NCI-H146 treated with DMSO at 0.1 percent for 48 hours (cell line): ENCODE data around the gene STK32B.

ENCODE experiments used
- DNase-seq: peaks from one replicate; lab custom pipeline; 2025; ENCODE audit not compliant: unreplicated experiment; lab: John Stamatoyannopoulos, UW

Gene STK32B

DNA sequence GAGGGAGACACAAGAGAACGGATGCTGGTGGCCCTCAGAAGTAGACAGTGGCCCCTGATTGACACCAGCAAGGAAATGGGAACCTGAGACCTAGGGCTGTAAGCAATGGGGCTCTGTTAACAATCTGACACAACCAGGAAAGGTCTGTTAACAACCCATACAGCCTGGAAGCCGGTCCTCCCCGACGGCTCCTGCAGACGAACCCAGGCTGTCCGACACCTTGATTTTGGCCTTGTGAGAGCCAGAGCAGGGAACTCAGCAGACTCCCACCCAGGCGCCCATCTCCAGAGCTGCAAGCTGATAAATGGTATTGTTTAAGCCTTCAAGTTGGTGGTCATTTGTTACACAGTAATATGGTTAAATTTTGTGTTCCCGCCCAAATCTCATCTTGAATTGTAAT, 21.8 kb upstream of the STK32B start:
- no peak for DNase-seq

DNA sequence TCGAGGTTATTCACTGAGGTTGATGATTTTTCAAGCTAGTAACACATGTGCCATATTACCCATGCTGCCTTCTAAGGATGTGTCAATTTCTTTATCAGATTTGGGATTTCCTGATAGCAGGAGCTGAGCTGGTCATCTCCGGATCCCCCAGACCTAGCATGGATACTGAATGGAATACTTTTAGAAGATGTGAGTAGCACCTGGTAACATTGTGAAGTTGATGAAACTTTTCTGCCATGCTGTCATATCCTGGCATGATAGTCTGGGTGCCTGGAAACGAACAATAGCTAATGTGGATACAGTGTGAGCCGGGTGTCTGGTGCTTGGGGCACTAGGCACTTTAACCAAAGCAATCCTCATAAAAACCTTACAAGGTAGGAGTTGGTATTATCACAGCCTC, 21.1 kb upstream of the STK32B start:
- no peak for DNase-seq

DNA sequence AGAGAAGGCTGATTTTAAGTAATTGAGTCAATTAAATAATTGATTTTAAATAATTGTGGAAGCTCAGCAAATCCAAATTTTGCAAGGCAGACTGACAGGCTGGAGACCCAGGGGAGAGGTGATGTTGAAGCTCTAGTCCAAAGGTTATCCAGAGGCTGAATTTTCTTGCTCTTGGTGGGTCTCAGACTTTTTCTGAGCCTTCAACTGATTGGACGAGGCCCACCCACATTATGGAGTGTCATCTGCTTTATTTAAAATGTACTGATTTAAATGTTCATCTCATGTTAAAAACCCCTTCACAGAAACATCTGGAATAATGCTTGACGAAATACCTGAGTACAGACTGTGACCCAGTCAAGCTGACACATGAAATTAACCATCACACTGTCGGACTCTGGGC, 20.4 kb upstream of the STK32B start:
- DNase-seq: no peak

- DNase-seq: no peak
Measured at GRCh38 chr4:5032813-5033212, 18.5 kb upstream of the STK32B start.

DNA sequence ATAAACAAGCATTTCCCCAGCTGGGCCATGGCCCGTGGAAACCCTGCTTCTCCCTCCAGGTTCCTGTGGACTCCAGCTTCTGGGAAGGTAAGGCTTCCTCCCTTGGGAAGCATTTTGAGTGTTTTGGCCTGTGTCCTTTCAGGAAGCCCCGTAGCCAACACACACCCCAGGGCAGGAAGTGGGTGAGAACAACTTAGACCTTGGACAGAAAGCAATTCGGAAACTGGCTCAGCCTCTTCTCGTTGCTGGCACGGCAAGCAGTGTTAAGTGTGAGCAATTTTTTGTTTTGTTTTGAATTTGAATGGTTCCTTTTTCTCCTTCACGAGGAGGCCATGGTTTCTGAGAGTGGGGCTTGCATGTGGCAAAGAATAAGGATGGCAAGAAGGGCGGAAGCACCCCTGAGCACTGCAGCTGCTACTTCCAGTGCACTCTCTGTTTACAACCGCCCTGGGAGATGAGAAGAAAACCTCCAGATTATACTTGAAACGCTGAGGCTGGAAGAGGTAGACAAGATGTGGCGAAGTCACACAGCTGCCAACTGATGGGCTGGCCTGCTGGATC, 17.9 kb upstream of the STK32B start:
- DNase-seq: no peak

- DNase-seq: no peak
Measured at GRCh38 chr4:5034206-5034605, 17.1 kb upstream of the STK32B start.

- no peak for DNase-seq
Measured at GRCh38 chr4:5036239-5036638, 15.0 kb upstream of the STK32B start.

- no peak for DNase-seq
Measured at GRCh38 chr4:5037553-5038551, 13.4 kb upstream of the STK32B start.

GRCh38 chr4:5039800-5040199, 11.5 kb upstream of the STK32B start:
- no peak for DNase-seq

- DNase-seq: no peak
Measured at GRCh38 chr4:5040856-5041620, 10.2 kb upstream of the STK32B start.

GRCh38 chr4:5041699-5042098, 9.6 kb upstream of the STK32B start:
- no peak for DNase-seq

DNA sequence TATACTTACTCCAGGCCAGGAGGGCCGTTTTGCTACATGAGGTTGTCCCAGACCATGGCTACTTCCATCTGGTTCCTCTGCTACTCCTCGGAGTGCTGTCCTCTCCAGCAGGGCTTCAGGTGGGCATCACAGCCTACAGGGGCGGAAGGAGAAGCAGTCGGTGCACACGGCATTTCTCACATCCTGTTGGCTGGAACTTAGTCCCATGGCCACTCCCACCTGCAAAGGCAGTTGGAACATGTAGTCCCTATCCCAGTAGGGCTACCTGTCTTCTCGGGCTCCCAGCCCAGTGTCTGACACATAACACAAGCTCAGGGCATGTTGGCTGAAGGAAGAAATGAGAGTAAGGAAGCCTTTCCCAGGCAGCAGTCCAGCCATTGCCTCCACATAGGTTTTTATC, 7.7 kb upstream of the STK32B start:
- no peak for DNase-seq

DNA sequence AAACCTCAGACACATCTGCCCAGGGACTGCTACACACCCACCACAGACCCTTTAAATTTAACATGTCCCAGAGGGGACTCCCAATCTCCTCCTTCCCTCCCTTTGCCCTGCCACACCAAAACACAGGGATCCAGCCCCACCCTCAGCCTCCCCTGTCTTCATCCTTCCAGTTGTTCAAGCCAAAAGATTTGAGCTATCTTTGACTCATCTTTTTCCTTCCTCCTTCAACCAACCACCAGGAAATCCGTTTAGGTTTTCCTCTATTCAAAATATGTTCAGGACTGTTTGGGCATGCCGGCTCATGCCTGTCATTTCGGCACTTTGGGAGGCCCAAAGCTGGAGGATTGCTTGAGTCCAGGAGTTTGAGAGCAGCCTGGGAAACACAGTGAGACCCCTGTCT, 6.9 kb upstream of the STK32B start:
- no peak for DNase-seq

GRCh38 chr4:5045097-5045496, 6.2 kb upstream of the STK32B start:
- DNase-seq: no peak

DNA sequence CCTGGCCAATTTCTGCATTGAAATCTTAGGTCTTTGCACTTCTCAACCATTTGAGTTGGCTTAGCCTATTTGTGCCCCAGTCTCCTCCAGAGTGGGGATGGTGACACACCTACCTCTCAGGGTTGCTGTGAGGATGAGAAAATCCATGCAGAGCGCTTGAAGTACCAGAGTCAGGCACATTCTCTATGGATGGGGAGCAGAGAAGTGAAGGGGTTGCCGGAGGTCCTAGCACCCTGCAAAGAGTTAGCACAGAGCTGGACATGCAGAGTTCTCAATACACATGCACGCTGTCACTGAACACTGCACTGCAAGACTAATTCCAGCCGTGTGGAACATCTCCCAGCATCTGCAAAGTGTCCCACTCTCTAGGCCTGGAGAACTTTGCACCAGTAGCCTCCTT, 2.6 kb upstream of the STK32B start:
- DNase-seq: no peak

GRCh38 chr4:5050520-5051277, 581 bp upstream of the STK32B start:
- no peak for DNase-seq

GRCh38 chr4:5052204-5052702, 973 bp downstream of the STK32B start:
- DNase-seq: no peak

- DNase-seq: no peak
Measured at GRCh38 chr4:5052726-5053425, 1.6 kb downstream of the STK32B start.

GRCh38 chr4:5054532-5054931, 3.3 kb downstream of the STK32B start:
- DNase-seq: no peak

- DNase-seq: no peak
Measured at GRCh38 chr4:5055411-5055810, 4.1 kb downstream of the STK32B start.
